ENCODE data around the gene SPINK1. TPM values are rescaled to one million over a fixed set of nuclear protein-coding genes. Genes with fewer than 3 reads are reported as not detected.

The SPINK1 gene, protein sequence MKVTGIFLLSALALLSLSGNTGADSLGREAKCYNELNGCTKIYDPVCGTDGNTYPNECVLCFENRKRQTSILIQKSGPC
- total RNA-seq (2021; ENCODE audit: unreplicated experiment) (4.5 TPM), Bru-seq, nascent RNA (not detected), BruChase-seq, experiment 1, labeled RNA remaining after a 6-hour chase (not detected), BruChase-seq, experiment 2, labeled RNA remaining after a 2-hour chase (not detected)
- polyA plus RNA-seq (2012): not detected in 2 replicates
- long read RNA-seq: 0 reads

DNA sequence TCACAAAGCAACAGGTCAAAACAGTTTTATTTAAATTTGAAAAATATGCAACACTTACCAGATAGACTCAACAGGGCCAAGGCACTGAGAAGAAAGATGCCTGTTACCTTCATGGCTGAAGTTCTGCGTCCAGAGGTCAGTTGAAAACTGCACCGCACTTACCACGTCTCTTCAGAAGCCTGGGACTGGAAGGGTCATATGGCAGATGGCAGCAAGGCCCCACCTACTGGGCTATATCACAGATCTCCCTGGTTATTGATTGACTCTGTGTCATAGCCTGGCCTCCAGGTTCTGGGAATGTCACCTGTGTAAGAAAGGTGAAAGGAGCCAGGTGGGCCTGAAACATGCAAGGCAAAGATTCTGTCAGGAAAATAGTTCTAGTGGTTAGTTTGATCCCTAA, at the start of gene SPINK1:
Gene SPINK1 (minus strand): TSS at position 207 of the 400 bp plus-strand sequence. CDS start 94 bp downstream, at position 113.
- peaks cover 36% of the 10 kb centered on the region for H3K27me3 ChIP-seq (ENCODE audit: insufficient read depth, low read length)
- no peak within 1 kb of the TSS for H2AFZ ChIP-seq (ENCODE audit: low read depth, low read length, poor library complexity, severe bottlenecking)
- ChIA-PET POLR2A (no interaction called here), RAD21 (ENCODE audit: low non-redundant PET in 1 of 2, low total read pairs in 2 of 2, uncharacterized antibody in 2 of 2, unreplicated experiment in 2 of 2) (no interaction called here), CTCF (interaction anchor here (2.9 kb wide), 1 partner anchor 9 kb away, joined by 10 read pairs; no protein-coding TSS in a partner anchor)
- H3K4me3 ChIP-seq (replicated peaks in 1 of 2; ENCODE audit: low read depth in 1 of 2, low read length in 2 of 2): no peak within 1 kb of the TSS
- H3K36me3 ChIP-seq (ENCODE audit: control insufficient read depth in 1 of 2, insufficient read depth in 2 of 2, low read length in 2 of 2): no peaks in the 10 kb centered on the region
- no peaks in the 10 kb centered on the region for H3K9me3 ChIP-seq (ENCODE audit: control insufficient read depth in 1 of 2, insufficient read depth in 1 of 2, low read depth in 1 of 2, low read length in 2 of 2)
- no peak within 1 kb of the TSS for H3K27ac ChIP-seq (ENCODE audit: low read depth, low read length)
- no peak within 1 kb of the TSS for H3K4me2 ChIP-seq (ENCODE audit: low read length)
- H3K9me2 ChIP-seq (ENCODE audit: insufficient read depth): no peaks in the 10 kb centered on the region
- no peak within 1 kb of the TSS for H3K9ac ChIP-seq (ENCODE audit: low read length)
- intact Hi-C loops (cut with micrococcal nuclease): no loop called here
- ATAC-seq (no peak), DNase-seq (ENCODE audit: low read depth, low spot score) (no peak)
- no peaks in the 10 kb centered on the region for H3K4me1 ChIP-seq (ENCODE audit: control insufficient read depth in 1 of 2, insufficient read depth in 2 of 2, low read length in 2 of 2)
- no TSS peak for BruUV-seq (replicated peaks)
- no peaks in the 10 kb centered on the region for H3K79me2 ChIP-seq (ENCODE audit: insufficient read depth, low read length)
- TF ChIP-seq SRF (IDR thresholded peaks at IDR 0.05; ENCODE audit: low read depth) (no peak), CEBPB (IDR thresholded peaks at IDR 0.05; ENCODE audit: low read depth) (no peak), TCF7L2 (IDR thresholded peaks at IDR 0.05; ENCODE audit: borderline replicate concordance, extremely low read depth, insufficient read depth, insufficient read length) (no peak), ELF1 (IDR thresholded peaks at IDR 0.05; ENCODE audit: borderline replicate concordance, low read depth) (no peak), POLR2A (IDR thresholded peaks at IDR 0.05; ENCODE audit: borderline replicate concordance, extremely low read depth, insufficient read depth, insufficient read length) (no peak), ZFX (IDR thresholded peaks at IDR 0.05) (no peak), EZH2phosphoT487 (IDR thresholded peaks at IDR 0.05; ENCODE audit: borderline replicate concordance) (no peak), SP1 (IDR thresholded peaks at IDR 0.05; ENCODE audit: low read depth) (no peak), RAD21 (IDR thresholded peaks at IDR 0.05; ENCODE audit: low read depth) (no peak), YY1 (IDR thresholded peaks at IDR 0.05; ENCODE audit: extremely low read depth, insufficient replicate concordance, low read depth, low read length) (no peak)
- TF ChIP-seq, protein P1, sequence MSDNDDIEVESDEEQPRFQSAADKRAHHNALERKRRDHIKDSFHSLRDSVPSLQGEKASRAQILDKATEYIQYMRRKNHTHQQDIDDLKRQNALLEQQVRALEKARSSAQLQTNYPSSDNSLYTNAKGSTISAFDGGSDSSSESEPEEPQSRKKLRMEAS (IDR thresholded peaks at IDR 0.05): no peak
- TF ChIP-seq, protein P2, sequence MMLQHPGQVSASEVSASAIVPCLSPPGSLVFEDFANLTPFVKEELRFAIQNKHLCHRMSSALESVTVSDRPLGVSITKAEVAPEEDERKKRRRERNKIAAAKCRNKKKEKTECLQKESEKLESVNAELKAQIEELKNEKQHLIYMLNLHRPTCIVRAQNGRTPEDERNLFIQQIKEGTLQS (IDR thresholded peaks at IDR 0.05): no peak
- TF ChIP-seq, protein P3, sequence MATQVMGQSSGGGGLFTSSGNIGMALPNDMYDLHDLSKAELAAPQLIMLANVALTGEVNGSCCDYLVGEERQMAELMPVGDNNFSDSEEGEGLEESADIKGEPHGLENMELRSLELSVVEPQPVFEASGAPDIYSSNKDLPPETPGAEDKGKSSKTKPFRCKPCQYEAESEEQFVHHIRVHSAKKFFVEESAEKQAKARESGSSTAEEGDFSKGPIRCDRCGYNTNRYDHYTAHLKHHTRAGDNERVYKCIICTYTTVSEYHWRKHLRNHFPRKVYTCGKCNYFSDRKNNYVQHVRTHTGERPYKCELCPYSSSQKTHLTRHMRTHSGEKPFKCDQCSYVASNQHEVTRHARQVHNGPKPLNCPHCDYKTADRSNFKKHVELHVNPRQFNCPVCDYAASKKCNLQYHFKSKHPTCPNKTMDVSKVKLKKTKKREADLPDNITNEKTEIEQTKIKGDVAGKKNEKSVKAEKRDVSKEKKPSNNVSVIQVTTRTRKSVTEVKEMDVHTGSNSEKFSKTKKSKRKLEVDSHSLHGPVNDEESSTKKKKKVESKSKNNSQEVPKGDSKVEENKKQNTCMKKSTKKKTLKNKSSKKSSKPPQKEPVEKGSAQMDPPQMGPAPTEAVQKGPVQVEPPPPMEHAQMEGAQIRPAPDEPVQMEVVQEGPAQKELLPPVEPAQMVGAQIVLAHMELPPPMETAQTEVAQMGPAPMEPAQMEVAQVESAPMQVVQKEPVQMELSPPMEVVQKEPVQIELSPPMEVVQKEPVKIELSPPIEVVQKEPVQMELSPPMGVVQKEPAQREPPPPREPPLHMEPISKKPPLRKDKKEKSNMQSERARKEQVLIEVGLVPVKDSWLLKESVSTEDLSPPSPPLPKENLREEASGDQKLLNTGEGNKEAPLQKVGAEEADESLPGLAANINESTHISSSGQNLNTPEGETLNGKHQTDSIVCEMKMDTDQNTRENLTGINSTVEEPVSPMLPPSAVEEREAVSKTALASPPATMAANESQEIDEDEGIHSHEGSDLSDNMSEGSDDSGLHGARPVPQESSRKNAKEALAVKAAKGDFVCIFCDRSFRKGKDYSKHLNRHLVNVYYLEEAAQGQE (IDR thresholded peaks at IDR 0.05; ENCODE audit: low read depth): no peak
- no peaks in the 10 kb centered on the region for H4K20me1 ChIP-seq (ENCODE audit: insufficient read depth)
